Activated CD4-positive, alpha-beta T cell treated with anti-CD3 and anti-CD28 coated beads, Interleukin-2, amount 10 ng/mL, durations not matched to agents 24 days and 14 days (primary cell): Measurements from ENCODE around the gene ZBTB16. TPM values are rescaled to one million over a fixed set of nuclear protein-coding genes. Genes with fewer than 3 reads are reported as not detected.

ENCODE experiments used
- DNase-seq: peaks from one replicate; pipeline ENCODE4 v3.0.0; 2022
- H3K27ac Mint-ChIP-seq: one replicate; pipeline ENCODE4 v1.8.0; 2022; ENCODE audit warnings: mild to moderate bottlenecking, mixed read lengths
- H3K27me3 Mint-ChIP-seq: one replicate; pipeline ENCODE4 v1.8.0; 2022; ENCODE audit warnings: mixed read lengths
- H3K36me3 Mint-ChIP-seq: one replicate; pipeline ENCODE4 v1.8.0; 2022; ENCODE audit warnings: low read depth, mild to moderate bottlenecking, mixed read lengths
- H3K4me1 Mint-ChIP-seq: one replicate; pipeline ENCODE4 v1.8.0; 2021; ENCODE audit warnings: mixed read lengths
- H3K4me3 Mint-ChIP-seq: one replicate; pipeline ENCODE4 v1.8.0; 2022; ENCODE audit warnings: mild to moderate bottlenecking, moderate library complexity, mixed read lengths
- H3K9me3 Mint-ChIP-seq: one replicate; pipeline ENCODE4 v1.8.0; 2021; ENCODE audit warnings: mixed read lengths
- intact Hi-C: fragments of 100-400 bp; cut with micrococcal nuclease; formaldehyde crosslinking; loops from one replicate; pipeline ENCODE4 v1.15.1; 2023
- total RNA-seq: library from RNA; stranded (reverse); gene quantifications from 2 replicates; pipeline ENCODE4 v1.2.3, GENCODE V29; 2022

ZBTB16 gene
- total RNA-seq, 1 donor from 2014 or later: 3.8 TPM

GRCh38 chr11:114132944-114133394 is 73.5 kb downstream of the ZBTB16 start:
- intact Hi-C loops: no loop called here
- Mint-ChIP-seq H3K27me3 (peaks cover 5% of the 10 kb centered on the region), H3K4me1 (peaks cover 15% of the 10 kb centered on the region)

GRCh38 chr11:114133548-114134329 is 74.2 kb downstream of the ZBTB16 start:
- H3K27ac Mint-ChIP-seq: no peak overlapping the region
- no peaks in the 10 kb centered on the region for H3K36me3 Mint-ChIP-seq
- H3K9me3 Mint-ChIP-seq: no peaks in the 10 kb centered on the region
- H3K4me3 Mint-ChIP-seq: no peak overlapping the region
- peaks cover 15% of the 10 kb centered on the region for H3K4me1 Mint-ChIP-seq
- no peak for DNase-seq
- H3K27me3 Mint-ChIP-seq: peaks cover 5% of the 10 kb centered on the region
- intact Hi-C loops: no loop called here

More at GRCh38 chr11:114132944-114133394, 73.5 kb downstream of the ZBTB16 start:
- no peak overlapping the region for H3K27ac Mint-ChIP-seq
- no peaks in the 10 kb centered on the region for H3K36me3 Mint-ChIP-seq
- H3K4me3 Mint-ChIP-seq: no peak overlapping the region
- no peaks in the 10 kb centered on the region for H3K9me3 Mint-ChIP-seq
- DNase-seq: no peak

DNA sequence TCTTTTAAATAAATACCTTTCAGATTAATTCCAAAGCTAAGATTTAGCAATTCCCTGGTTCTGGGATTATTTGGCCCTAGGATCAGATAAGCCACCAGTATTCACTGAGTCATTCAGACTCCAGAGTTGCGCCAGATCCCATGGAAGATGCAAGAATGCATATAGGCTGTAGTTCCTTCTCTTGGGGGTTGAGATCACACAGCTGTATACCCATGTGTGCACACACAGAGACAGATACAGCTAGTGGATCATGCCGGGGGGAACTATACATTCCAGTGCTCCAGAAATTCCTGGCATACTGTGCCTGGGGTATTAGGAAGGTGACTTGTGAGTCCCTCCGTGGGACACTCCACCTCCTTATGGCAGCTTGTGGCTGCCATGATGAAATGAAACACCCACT is 75.4 kb downstream of the ZBTB16 start:
- Mint-ChIP-seq H3K9me3 (no peaks in the 10 kb centered on the region), H3K4me3 (no peak overlapping the region), H3K4me1 (peaks cover 18% of the 10 kb centered on the region), H3K36me3 (no peaks in the 10 kb centered on the region), H3K27me3 (peaks cover 6% of the 10 kb centered on the region), H3K27ac (no peak overlapping the region)
- DNase-seq: no peak
- intact Hi-C loops: no loop called here

DNA sequence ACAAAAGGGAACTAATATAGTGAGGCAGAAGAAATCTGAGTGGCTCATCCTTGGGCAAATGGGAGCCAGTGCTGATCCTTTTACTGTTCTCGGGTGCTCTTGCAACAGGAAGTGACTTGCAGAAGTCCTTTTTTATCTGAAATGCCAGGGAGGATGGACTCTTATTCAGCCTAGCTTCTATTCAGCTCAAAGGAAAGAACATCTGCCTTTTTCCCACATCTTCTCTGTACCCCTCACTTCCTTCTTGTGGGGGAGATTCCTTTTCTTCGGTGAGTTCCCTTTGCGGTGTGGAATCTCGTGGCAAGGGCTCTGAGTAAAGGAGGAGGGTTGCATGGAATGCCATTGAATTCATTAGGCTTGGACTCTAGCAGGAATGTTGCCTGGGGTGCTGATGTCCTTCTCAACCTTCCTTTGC is 76.2 kb downstream of the ZBTB16 start:
- Mint-ChIP-seq H3K4me1 (peaks cover 18% of the 10 kb centered on the region), H3K36me3 (no peaks in the 10 kb centered on the region), H3K27ac (no peak overlapping the region), H3K4me3 (no peak overlapping the region), H3K27me3 (peaks cover 11% of the 10 kb centered on the region), H3K9me3 (no peaks in the 10 kb centered on the region)
- DNase-seq: no peak
- intact Hi-C loops: no loop called here

GRCh38 chr11:114136686-114137640 is 77.5 kb downstream of the ZBTB16 start:
- Mint-ChIP-seq H3K4me3 (no peak overlapping the region), H3K27ac (no peak overlapping the region), H3K9me3 (no peaks in the 10 kb centered on the region), H3K27me3 (peaks cover 11% of the 10 kb centered on the region), H3K36me3 (no peaks in the 10 kb centered on the region), H3K4me1 (peaks cover 13% of the 10 kb centered on the region)
- intact Hi-C loops: no loop called here
- no peak for DNase-seq

GRCh38 chr11:114137838-114138237 is 78.3 kb downstream of the ZBTB16 start:
- Mint-ChIP-seq H3K4me1 (peaks cover 13% of the 10 kb centered on the region), H3K4me3 (no peak overlapping the region), H3K27ac (no peak overlapping the region), H3K27me3 (peaks cover 12% of the 10 kb centered on the region), H3K9me3 (no peaks in the 10 kb centered on the region), H3K36me3 (no peaks in the 10 kb centered on the region)
- no peak for DNase-seq
- intact Hi-C loops: no loop called here

DNA sequence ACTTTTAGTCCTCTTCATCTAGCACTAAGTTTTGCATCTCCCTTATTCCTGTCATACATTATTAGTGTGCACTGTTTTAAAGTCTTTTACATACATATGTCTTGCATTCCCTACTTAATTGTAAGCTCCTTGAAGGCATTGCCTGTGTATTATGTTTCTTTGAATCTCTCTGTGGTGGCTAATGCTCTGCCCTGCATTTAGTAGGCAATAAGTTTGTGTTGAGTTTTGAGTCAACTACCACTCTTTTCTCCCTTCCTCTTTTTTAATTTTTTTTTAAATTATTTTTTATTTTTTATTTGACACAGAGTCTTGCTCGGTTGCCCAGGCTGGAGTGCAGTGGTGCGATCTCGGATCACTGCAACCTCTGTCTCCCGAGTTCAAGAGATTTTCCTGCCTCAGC is 78.9 kb downstream of the ZBTB16 start:
- intact Hi-C loops: no loop called here
- H3K27ac Mint-ChIP-seq: no peak overlapping the region
- peaks cover 13% of the 10 kb centered on the region for H3K4me1 Mint-ChIP-seq
- no peaks in the 10 kb centered on the region for H3K36me3 Mint-ChIP-seq
- DNase-seq: no peak
- H3K9me3 Mint-ChIP-seq: no peaks in the 10 kb centered on the region
- H3K27me3 Mint-ChIP-seq: peaks cover 13% of the 10 kb centered on the region
- no peak overlapping the region for H3K4me3 Mint-ChIP-seq

- H3K27me3 Mint-ChIP-seq: peaks cover 9% of the 10 kb centered on the region
- intact Hi-C loops: no loop called here
- no peak overlapping the region for H3K27ac Mint-ChIP-seq
- H3K4me3 Mint-ChIP-seq: no peak overlapping the region
- no peaks in the 10 kb centered on the region for H3K36me3 Mint-ChIP-seq
- no peak for DNase-seq
- H3K9me3 Mint-ChIP-seq: no peaks in the 10 kb centered on the region
- H3K4me1 Mint-ChIP-seq: peaks cover 8% of the 10 kb centered on the region
These were observed 81.3 kb downstream of the ZBTB16 start for GRCh38 chr11:114140826-114141225.

DNA sequence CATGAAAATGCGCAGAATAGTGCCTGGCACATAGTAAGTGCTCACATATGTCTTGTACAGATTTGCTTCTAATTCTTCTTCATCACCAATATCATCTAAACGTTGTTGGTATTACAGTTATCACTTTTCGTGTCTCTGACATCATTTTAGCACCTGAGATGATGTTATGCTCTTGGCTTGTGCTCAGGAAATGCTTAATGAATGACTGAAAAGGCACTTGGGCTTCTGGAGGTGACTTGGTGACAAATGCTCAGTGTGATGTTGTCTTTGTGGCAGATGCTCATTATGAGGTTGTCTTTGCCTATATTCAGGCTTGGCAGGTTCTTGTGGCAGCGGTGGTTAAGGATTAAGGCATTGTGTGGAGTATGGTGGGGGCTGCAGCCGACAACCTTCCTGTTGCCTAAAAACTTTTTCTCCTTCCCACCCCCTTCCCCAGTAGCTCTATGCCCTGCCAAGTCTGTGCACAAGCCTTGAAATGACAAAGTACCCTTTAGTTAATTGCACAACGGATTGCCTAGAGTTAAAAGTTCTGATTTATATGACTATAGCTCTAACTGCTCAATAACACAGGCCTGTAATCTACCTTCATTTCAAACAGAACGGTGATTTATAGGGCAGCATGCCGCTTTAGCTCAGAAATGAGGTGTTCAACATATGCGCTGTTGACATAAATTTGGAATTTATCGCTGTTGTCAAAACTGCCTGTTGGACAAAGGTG is 82.5 kb downstream of the ZBTB16 start:
- H3K9me3 Mint-ChIP-seq: no peaks in the 10 kb centered on the region
- H3K27ac Mint-ChIP-seq: no peak overlapping the region
- no peak for DNase-seq
- H3K27me3 Mint-ChIP-seq: peaks cover 14% of the 10 kb centered on the region
- H3K4me3 Mint-ChIP-seq: no peak overlapping the region
- H3K4me1 Mint-ChIP-seq: peaks cover 4% of the 10 kb centered on the region
- H3K36me3 Mint-ChIP-seq: no peaks in the 10 kb centered on the region
- intact Hi-C loops: no loop called here

DNA sequence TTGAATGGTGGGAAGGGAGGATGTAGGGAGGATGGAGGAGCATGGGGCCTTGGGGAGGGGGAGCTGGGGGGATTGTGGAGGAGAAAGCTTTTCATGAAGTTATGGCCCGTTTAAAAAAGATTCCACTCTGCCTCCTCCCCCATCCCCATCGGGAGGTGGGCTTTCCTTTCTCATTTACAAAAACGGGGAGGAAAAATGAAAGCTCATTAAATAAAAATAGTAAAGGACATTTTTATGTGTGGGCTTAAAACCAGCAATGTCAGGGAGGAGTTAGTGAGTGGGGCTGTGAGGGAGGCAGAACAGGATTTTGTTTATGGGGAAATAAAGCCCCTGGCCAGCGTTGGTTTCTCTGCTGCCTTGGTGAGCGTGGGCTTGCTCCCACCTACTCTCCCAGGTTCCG is 83.2 kb downstream of the ZBTB16 start:
- H3K27me3 Mint-ChIP-seq: peaks cover 17% of the 10 kb centered on the region
- no peak overlapping the region for H3K4me3 Mint-ChIP-seq
- DNase-seq: no peak
- intact Hi-C loops: no loop called here
- no peaks in the 10 kb centered on the region for H3K36me3 Mint-ChIP-seq
- H3K4me1 Mint-ChIP-seq: peaks cover 3% of the 10 kb centered on the region
- no peaks in the 10 kb centered on the region for H3K9me3 Mint-ChIP-seq
- no peak overlapping the region for H3K27ac Mint-ChIP-seq

DNA sequence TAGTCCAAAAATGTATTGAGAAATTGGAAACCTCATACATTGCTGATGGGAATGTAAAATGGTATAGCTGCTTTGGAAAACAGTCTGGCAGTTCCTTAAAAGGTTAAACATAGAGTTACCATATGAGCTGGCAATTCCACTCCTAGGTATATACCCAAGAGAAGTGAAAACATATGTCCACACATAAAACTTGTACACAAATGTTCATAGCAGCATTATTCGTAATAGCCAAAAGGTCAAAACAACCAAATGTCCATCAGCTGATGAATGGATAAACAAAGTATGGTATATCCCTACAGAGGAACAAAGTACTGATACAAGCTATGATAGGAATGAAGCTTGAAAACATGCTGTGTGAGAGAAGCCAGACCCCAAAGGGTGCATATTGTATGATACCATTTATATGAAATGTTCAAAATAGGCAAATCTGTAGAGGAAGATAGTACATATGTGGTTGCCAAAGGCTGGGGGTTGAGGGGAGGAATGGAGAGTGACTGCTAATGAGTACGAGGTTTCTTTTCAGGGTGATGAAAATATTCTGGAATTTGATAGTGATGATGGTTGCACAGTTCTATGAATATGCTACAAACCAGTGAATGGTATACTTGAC is 85.8 kb downstream of the ZBTB16 start:
- Mint-ChIP-seq H3K36me3 (no peaks in the 10 kb centered on the region), H3K27me3 (peaks cover 15% of the 10 kb centered on the region), H3K4me3 (no peak overlapping the region), H3K9me3 (no peaks in the 10 kb centered on the region), H3K27ac (no peak overlapping the region), H3K4me1 (peaks cover 3% of the 10 kb centered on the region)
- intact Hi-C loops: no loop called here
- DNase-seq: no peak

DNA sequence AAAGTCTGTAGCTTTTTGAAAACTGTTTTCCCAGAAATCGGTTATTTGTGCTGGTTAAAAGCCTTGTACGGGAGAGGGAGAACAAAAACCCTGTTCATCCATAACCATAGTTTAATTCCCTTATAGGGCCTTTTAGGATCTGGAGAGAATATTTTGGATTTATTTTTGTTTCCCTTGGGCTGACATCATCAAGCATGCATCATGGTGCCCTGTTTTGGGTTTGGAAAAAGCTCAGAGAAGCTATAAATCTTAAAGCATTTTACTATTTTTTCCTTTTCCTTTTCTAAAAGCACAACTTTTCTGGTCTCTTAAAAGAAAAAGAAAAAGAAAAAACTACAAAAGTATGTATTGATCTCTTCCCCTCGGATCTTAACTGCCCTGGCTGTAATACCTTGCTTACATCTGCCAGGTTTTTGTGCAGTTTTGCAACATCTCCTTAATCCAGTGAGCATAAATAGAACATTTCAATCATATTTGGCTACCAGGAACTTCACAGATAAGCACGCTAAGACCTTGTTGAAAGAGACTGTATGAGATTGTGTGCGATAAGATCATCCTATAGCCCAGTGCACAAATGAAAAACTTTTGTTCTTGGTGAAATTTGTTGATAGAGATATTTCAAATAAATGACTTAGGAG is 88.0 kb downstream of the ZBTB16 start:
- intact Hi-C loops: no loop called here
- H3K9me3 Mint-ChIP-seq: peaks cover 7% of the 10 kb centered on the region
- peaks cover 18% of the 10 kb centered on the region for H3K27me3 Mint-ChIP-seq
- peaks cover 6% of the 10 kb centered on the region for H3K4me1 Mint-ChIP-seq
- H3K36me3 Mint-ChIP-seq: no peaks in the 10 kb centered on the region
- no peak overlapping the region for H3K4me3 Mint-ChIP-seq
- DNase-seq: no peak
- H3K27ac Mint-ChIP-seq: no peak overlapping the region

DNA sequence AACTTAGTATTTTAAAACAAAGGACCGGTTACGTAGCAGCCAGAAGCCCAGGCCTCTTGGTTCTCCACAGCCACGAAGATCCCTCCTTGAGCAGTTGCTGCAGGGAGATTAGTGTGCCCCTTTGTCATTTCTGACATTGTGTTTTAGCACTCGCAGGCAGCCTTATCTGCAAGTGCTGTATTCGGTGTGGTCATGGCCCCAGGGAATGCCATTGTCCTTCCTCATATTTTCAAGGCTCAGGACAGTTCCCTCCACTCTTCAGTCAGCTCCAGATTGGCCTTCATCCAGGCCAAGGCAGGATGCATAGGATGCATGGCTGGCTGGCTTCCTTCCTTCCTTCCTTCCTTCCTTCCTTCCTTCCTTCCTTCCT is 88.5 kb downstream of the ZBTB16 start:
- Mint-ChIP-seq H3K4me3 (no peak overlapping the region), H3K27me3 (peaks cover 21% of the 10 kb centered on the region), H3K27ac (no peak overlapping the region), H3K4me1 (peaks cover 9% of the 10 kb centered on the region), H3K9me3 (peaks cover 9% of the 10 kb centered on the region), H3K36me3 (no peaks in the 10 kb centered on the region)
- DNase-seq: no peak
- intact Hi-C loops: no loop called here
